Medulla oblongata (tissue), 1 donor: ENCODE measurements around the gene CHADL.
A peak's percentile ranks its signal among the peaks of the same experiment; 100 is the strongest.

Source experiments
- DNase-seq: peaks from one replicate; pipeline ENCODE4 v3.0.0-alpha.2; 2015; ENCODE audit errors: extremely low spot score

CHADL gene

GRCh38 chr22:41257696-41258095, 17.0 kb upstream of the CHADL start:
- DNase-seq, result no peak

GRCh38 chr22:41256254-41257253, 15.8 kb upstream of the CHADL start:
- no peak for DNase-seq

DNA sequence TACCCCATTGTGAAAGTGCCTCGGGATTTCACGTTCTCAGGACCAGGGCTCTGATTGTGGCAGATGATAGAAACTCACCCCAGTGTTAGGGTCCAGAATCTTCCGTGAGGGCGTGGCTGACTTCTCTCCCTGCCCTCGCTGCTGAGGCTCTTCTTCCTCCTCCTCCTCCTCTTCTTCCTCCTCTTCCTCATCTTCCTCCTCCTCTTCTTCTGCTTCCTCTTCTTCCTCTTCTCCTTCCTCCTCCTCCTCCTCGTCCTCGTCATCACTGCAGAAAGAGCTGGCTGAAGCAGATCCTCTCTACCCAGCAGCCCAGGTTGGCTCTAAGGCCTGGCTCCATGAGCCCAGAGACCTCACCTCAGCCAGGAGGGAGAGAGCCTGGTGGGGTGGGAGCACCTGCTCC, 13.5 kb upstream of the CHADL start:
- DNase-seq, result no peak

- no peak for DNase-seq
Observed at GRCh38 chr22:41252365-41252764, 11.6 kb upstream of the CHADL start.

GRCh38 chr22:41250127-41250526, 9.4 kb upstream of the CHADL start:
- no peak for DNase-seq

DNA sequence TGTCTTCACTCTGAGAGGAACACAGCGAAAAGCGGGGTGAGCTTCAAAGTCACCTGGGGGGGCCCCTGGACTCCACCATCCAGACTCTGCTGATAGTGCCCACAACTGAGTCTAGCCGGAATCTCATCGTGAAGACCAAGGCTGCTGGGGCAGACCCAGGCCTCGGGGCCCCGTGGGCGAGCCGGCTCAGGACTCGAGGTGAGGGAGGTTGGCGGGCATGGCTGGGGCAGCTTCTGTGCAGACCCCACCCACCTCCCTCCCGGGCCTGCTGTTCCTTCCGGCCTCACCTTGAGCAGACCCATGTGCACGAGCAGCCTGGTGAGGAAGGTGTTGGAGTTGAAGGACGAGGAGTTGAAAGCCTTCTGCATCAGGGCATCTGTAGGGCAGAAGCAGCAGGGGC, 8.7 kb upstream of the CHADL start:
- DNase-seq, result no peak

DNA sequence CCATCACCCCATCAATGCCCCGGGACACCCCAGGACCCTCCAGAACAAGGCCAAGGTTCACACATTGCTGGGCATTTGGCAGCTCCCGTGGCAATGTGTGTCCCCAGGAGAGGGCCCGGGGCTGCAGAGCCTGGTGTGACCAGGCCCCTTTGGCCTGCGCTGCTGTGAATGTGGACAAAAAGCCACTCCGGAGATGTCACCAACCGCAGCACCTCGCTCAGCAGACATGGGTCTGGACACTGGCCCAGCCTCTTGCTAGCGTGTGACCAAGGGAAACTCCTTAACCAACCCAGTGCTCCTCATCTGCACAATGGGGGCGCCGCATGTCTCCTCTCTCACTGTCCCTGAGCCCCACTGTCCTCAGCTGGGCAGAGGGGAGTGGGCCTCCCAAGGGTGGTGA, 8.0 kb upstream of the CHADL start:
- no peak for DNase-seq

GRCh38 chr22:41248314-41248713, 7.6 kb upstream of the CHADL start:
- no peak for DNase-seq

DNA sequence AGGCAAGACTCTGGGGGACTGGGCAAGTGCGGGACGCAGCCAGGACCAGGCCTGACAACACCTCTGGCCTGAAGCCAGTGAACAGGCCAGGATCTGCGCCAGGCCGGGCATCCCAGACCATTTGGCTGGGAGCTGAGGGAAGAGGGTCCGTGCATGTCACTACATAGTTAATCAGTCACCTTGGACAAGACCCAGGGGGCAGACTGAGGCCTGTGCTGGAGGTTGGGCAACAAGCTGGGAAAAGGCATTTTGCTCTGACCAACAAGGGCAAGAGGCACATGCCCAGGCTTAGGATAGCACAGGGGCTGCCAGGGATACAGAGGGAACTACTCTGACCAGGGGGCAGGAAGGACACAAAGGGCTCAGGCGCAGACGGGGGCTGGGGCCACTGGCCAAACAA, 7.0 kb upstream of the CHADL start:
- DNase-seq, result peak; percentile 41

DNA sequence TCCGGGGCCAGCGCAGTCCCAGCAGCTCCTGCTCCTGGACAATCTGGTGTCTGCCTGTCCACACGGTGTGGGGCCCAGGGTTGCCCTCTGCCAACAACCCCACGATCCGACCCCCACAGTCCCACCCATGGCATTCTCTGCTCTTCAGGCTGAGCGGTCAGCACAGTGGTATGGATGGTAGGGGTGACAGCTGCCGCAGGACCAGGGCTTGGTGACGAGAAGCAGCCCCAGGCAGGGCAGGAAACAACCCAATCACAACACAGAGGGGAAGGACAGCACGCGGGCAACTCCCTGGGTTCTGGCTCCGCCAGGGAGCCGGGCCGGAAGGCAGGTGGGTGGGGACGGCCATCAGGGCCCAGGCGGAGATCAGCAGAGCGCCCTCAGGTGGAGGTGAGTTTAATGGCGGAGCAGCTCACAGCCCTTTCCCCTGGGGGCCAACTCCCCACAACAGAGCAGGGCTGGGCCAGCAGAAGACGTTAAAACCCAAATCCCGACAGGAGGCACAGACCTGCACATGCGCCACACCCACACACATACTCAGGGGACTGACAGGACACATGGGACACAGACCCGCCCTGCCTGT, 5.3 kb upstream of the CHADL start:
- no peak for DNase-seq

GRCh38 chr22:41243361-41243760, 2.6 kb upstream of the CHADL start:
- no peak for DNase-seq

DNA sequence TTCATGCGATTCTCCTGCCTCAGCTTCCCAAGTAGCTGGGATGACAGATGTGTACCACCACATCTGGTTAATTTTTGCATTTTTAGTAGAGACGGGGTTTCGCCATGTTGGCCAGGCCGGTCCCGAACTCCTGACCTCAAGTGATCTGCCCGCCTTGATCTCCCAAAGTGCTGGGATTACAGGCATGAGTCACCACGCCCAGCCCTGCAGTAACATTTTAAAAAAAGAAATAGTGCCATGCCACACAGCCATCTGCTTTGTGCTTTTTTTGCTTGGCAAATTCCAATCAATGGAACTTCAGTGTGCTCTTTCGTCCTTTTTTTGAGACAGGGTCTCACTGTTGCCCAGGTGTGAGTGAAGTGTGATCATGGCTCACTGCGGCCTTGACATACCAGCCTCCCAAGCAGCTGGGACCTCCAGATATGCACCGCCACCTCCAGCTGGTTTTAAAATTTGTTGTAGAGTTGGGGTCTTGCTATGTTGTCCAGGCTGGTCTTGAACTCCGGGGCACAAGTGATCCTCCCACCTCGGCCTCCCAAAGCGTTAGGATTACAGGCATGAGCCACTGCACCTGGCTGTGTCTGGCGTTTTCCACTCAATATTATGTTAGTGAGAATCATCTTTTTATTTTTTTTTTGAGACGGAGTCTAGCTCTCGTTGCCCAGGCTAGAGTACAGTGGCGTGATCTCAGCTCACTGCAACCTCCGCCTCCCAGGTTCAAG, 1.8 kb upstream of the CHADL start:
- DNase-seq, result no peak

DNA sequence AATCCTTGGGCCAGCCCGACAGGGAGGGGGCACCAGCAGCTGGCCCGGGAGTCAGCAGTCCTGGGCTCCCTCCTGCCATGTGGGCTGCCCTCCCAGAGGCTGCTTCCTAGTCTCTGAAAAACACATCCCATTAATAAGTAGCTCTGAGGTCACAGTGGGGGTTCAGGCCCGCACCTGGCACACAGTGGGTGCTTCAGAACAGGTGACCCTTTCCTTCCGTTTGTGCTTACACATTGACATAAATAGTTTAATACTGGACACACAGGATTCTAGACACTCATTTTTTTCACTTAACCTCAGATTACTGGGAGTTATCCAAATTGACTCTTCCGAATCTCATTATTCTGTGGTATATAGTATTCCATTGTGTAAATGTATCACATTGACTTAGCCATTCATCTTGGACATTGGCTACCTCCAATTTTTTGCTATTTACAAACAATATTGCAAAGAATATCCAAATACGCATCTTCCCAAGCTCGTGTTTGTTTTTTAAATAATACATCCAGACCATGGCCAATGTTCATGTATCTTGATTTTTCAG, 474 bp upstream of the CHADL start:
- no peak for DNase-seq

- no peak for DNase-seq
Observed at GRCh38 chr22:41239443-41240128, 1.1 kb downstream of the CHADL start.

DNA sequence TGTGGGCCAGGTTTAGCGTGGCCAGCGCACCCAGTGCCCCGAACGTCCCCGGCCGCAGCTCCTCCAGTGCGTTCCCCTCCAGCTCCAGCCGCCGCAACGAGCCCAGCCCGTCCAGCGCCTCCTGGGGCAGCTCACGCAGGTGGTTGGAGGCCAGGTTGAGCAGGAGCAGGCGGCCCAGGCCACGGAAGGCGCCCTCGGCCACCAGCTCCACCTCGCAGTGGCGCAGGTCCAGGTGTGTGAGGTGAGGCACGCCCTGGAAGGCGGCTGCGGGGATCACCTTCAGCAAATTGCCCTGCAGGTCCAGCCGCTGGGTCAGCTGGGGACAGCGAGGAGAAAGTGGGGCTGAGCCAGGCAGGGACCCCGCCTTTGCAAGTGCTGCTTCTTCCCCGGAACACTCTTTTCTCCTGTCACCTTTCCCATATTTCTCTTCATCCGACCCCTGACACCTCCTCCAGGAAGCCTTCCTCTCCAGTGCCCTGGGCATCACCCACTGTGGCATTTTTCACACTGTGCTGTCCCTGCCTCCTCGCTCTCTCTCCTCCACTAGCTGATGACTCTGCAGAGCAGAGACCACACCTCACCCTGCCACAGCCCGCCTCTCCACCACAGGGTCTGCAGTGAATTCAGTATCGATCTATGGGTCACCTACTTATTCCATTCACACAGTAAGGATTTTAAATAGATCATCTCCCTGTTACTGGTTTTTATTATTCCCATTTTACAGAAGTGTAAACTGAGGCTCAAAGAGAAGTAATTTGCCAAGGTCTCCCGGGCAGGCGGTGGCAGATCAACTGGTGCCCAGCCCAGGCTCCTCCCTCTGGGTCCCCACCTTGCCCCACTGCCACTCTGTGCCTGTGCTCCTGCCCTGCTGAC, 1.9 kb downstream of the CHADL start:
- no peak for DNase-seq

GRCh38 chr22:41237707-41238569, 2.8 kb downstream of the CHADL start:
- DNase-seq, result peak; percentile 53

- no peak for DNase-seq
Observed at GRCh38 chr22:41237036-41237706, 3.6 kb downstream of the CHADL start.

DNA sequence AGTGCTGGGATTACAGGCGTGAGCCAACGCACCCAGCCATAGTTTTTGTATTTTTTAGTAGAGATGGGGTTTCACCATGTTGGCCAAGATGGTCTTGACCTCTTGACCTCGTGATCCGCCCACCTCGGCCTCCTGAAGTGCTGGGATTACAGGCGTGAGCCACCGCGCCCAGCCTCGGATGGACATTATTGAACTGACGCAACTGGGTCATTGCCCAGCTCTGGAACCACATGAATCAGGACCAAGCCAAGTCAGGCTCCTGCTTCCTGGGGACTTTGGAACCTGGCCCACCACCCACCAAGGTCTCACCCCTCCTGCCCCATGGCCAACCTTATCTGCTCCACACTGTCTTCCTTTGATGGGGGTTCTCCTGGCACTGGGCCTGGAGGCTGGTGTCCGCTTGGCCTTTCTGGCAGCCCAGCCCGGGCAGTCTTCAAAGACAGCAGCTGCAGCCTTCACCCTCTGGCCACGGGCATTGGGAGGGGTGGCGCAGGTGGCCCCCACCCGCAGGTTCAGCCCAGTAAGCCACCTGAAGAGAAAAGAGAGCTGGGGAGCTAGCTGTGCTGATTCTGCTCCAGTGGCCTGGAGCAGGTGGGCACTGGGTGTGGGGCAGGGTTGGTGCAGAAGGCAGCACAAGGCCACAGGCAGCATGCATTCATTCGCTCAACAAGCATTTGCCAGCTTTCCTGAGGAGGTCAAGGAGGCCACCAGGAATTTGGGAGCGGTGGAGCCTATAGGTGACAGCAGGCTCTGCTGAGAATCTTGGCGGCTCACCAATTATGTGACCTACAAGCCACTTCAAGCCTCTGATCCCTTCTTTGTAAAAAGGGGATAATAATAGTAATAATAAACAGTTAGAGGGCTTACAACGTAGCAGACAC, 5.7 kb downstream of the CHADL start:
- DNase-seq, result no peak
